ENCODE results near the gene DUSP10. TPM values are rescaled to one million over a fixed set of nuclear protein-coding genes. Genes with fewer than 3 reads are reported as not detected.

Gene DUSP10
- total RNA-seq, 2 donors from 2014 or later: 95.6 to 107 TPM

DNA sequence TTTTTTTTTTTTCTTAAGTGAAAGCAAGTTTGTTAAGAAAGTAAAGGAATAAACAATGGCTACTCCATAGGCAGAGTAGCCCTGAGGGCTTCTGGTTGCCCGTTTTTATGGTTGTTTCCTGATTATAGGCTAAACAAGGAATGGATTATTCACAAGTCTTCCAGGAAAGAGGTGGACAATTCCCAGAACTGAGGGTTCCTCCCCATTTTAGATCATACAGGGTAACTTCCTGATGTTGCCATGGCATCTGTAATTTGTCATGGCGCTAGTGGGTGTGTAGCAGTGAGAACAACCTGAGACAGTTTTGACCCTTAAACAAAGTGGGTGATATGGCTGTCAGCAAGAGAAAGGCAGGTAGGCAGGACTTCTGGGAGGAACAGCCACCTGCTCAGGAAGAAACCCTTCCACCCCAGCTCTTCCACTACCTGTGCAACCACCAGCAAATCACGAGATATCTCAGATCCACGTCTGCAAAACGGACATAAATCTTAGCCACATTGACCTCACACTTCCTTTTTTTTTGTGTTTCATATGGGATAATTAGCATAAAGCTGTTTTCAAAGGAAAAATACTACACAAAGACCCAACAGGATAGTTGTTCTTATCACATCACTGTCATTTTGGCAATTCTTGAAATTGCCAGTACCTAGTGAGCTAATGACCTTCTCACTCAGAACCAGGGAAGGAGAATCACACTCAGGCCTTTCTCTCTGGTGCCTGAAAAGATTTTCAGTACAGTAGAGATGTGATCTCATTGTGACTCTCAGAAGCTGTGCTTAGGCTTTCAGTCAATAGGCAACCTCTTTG is 34.8 kb upstream of the DUSP10 start:
- no peaks in the 10 kb centered on the region for H3K27me3 Mint-ChIP-seq
- H3K4me1 Mint-ChIP-seq: peaks cover 43% of the 10 kb centered on the region
- H3K4me3 Mint-ChIP-seq: peak overlapping the region; percentile 39
- H3K9me3 ChIP-seq (ENCODE audit: control insufficient read depth, low read length, poor library complexity, severe bottlenecking): no peaks in the 10 kb centered on the region
- DNase-seq (no peak), ATAC-seq (no peak)
- no peaks in the 10 kb centered on the region for H3K36me3 Mint-ChIP-seq (ENCODE audit: low read depth)
- peak overlapping the region; percentile 92 for H3K27ac Mint-ChIP-seq

DNA sequence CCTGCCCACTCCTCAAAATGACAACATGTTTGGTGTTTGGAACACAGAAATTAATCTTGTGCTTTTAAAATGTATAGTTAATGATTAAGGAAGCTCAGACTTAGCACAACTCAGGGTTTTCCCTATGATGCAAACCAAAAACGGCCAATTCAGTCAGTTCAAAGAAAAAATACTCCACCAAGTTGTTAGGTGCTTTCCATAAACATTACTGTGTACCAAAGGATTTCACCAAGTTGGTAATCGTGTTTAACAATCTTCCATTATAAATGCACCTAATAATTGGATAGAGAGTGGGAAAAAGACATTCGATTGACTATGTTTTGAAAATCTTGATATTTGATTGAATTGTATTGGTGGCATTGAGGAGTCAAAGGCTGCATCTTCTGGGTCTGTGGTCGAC is 33.3 kb upstream of the DUSP10 start:
- Mint-ChIP-seq H3K36me3 (ENCODE audit: low read depth) (no peaks in the 10 kb centered on the region), H3K27ac (peak overlapping the region; percentile 21), H3K27me3 (no peaks in the 10 kb centered on the region), H3K4me3 (no peak overlapping the region), H3K4me1 (peaks cover 38% of the 10 kb centered on the region)
- ATAC-seq: no peak
- H3K9me3 ChIP-seq (ENCODE audit: control insufficient read depth, low read length, poor library complexity, severe bottlenecking): no peaks in the 10 kb centered on the region
- DNase-seq: no peak

DNA sequence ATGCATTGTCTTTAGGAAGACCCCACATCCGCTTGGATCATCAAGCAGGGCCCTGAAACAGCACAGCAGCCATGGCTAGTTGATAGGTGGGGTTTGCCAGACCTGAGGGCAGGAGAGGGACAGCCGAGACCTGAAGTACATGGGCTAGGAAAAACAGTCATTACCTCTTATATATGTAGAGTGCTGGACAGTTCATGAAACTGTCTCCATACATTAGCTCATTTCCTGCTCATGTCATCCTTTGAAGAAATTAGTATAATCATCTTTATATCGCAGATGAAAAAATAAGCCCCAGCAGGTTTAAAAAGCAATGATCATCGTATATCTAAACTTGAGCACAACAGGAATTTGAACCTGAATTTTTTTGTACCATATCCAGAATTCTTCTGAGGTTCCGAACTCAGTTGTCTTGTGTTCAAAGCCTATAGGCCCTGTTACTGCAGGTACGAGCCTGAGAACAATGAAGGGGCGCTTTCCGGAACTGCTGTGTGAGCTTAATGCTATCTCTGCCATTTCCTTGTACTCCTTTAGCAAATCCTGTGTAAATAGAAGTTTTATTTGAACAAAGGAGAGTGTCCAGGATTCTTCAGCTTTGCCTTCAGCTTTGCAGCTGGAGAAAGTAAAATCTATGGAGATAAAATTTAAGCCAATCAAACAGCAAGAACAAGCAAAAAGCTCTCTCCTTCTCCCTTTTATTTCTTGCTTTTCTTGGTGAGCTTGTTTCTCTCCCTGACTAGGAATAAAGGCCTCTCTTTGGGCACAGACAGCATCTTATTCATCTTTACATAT is 32.4 kb upstream of the DUSP10 start:
- no peaks in the 10 kb centered on the region for H3K27me3 Mint-ChIP-seq
- H3K27ac Mint-ChIP-seq: peak overlapping the region; percentile 11
- no peaks in the 10 kb centered on the region for H3K36me3 Mint-ChIP-seq (ENCODE audit: low read depth)
- ATAC-seq (no peak), DNase-seq (no peak)
- H3K4me3 Mint-ChIP-seq: no peak overlapping the region
- H3K9me3 ChIP-seq (ENCODE audit: control insufficient read depth, low read length, poor library complexity, severe bottlenecking): no peaks in the 10 kb centered on the region
- peaks cover 28% of the 10 kb centered on the region for H3K4me1 Mint-ChIP-seq

DNA sequence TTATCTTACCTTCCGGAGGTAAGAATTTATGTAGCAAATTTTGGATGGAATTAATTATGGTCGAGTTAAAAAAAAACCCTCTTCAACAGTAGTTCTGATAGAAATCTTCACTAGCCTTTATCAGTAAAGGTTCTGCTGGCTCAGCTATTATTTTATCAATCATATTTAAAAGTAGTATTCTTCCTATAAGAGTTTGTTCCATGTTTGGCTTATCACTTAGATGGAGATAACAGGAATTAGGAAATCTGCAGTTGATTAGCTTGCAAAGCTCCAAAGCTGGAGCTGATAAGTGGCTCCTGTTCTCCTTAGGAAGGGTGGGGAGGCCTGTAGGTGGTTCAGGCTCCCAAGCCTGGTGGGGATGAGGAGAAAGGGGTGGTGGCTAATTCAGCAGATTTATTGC is 31.5 kb upstream of the DUSP10 start:
- H3K4me3 Mint-ChIP-seq: no peak overlapping the region

DNA sequence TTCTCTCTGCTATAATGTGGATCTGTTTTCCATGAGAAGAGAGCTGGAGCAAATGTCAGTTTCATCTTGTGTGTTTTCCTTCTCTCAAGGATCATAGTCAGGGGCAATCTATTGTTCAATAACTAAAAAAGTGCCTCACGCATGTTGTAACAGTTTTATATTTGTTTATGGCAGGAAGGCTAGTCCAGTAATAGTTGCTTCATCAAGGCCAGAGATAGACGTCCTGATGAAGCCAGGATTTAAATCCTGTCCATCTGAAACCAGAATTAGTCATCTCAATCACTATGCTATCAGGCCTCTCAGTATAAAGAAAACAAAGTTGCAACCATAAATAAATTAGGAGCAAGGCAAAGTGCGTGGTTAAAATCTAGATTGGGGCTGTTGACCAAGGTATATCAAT is 30.2 kb upstream of the DUSP10 start:
- Mint-ChIP-seq H3K4me3 (no peak overlapping the region), H3K36me3 (ENCODE audit: low read depth) (no peaks in the 10 kb centered on the region), H3K4me1 (peaks cover 13% of the 10 kb centered on the region), H3K27ac (peak overlapping the region; percentile 3), H3K27me3 (no peaks in the 10 kb centered on the region)
- DNase-seq (no peak), ATAC-seq (no peak)
- H3K9me3 ChIP-seq (ENCODE audit: control insufficient read depth, low read length, poor library complexity, severe bottlenecking): no peaks in the 10 kb centered on the region

More for the DNA sequence above, 31.5 kb upstream of the DUSP10 start:
- ATAC-seq (no peak), DNase-seq (no peak)
- peaks cover 24% of the 10 kb centered on the region for H3K4me1 Mint-ChIP-seq
- H3K27ac Mint-ChIP-seq: peak overlapping the region; percentile 29
- H3K36me3 Mint-ChIP-seq (ENCODE audit: low read depth): no peaks in the 10 kb centered on the region
- H3K9me3 ChIP-seq (ENCODE audit: control insufficient read depth, low read length, poor library complexity, severe bottlenecking): no peaks in the 10 kb centered on the region
- H3K27me3 Mint-ChIP-seq: no peaks in the 10 kb centered on the region

DNA sequence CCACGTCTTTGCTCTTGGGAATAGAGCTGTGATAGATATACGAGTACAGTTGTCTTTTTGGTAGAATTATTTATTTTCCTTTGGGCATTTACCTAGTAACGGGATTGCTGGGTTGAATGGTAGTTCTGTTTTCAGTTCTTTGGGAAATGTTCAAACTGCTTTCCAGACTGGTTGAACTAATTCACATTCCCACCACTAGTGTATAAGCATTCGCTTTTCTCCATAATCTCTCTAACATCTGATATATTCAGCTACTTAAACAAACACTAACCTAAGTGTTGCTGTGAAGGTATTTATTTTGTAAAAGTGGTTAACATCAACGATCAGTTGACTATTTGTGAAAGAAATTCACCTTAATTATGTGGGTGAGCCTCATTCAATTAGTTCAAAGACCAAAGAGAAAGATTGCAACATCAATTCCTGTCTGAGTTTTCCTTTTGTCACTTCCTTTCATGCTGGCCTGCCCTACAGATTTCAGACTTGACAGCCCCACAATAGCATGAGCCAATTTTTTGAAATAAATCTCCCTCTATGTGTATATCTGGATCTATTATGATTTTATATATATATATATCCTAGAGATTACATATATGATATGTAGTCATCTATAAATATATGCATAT is 26.7 kb upstream of the DUSP10 start:
- H3K9me3 ChIP-seq (ENCODE audit: control insufficient read depth, low read length, poor library complexity, severe bottlenecking): no peaks in the 10 kb centered on the region
- no peaks in the 10 kb centered on the region for H3K27me3 Mint-ChIP-seq

DNA sequence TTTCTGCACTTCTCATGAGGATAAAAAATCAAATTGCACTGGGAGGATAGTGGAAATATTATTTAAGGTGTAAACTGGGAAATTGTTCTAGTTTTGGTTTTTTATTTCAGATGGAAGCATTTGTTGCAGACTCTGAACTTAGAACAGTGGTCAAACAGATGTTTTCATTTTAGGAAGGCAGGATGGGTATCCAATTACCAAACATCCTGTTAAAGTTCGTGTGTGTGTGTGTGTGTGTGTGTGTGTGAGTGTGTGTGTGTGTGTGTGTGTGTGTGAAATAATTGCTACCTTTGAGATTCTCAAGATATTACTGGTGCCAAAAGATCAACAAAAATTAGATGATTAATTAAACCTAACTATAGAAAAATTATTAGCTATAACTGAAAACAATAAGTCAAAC is 24.3 kb upstream of the DUSP10 start:
- H3K27ac Mint-ChIP-seq: no peak overlapping the region
- no peaks in the 10 kb centered on the region for H3K27me3 Mint-ChIP-seq
- H3K4me3 Mint-ChIP-seq: no peak overlapping the region
- peaks cover 5% of the 10 kb centered on the region for H3K4me1 Mint-ChIP-seq
- no peak for DNase-seq
- H3K36me3 Mint-ChIP-seq (ENCODE audit: low read depth): no peaks in the 10 kb centered on the region
- no peaks in the 10 kb centered on the region for H3K9me3 ChIP-seq (ENCODE audit: control insufficient read depth, low read length, poor library complexity, severe bottlenecking)
- ATAC-seq: no peak

More for the DNA sequence above, 26.7 kb upstream of the DUSP10 start:
- Mint-ChIP-seq H3K4me3 (no peak overlapping the region), H3K27ac (no peak overlapping the region), H3K4me1 (peaks cover 5% of the 10 kb centered on the region), H3K36me3 (ENCODE audit: low read depth) (no peaks in the 10 kb centered on the region)
- ATAC-seq (no peak), DNase-seq (no peak)

DNA sequence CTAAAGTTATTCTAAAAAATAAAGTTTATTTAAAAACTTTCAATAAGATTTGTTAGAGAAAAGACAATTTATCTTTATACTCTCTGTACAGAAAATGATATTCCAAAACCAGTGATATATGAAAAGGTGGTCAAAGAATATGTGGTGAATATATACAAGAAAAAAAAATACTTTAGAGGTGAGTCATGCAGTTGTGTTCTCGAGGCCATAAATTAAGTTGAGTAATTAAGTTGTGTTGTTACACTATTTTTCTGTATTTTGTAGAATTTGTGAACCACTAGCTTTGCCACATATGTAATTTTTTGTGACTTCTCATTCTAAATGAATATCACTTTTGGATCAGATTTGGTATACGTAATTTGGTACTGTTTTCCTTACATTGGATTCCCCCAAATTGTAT is 23.6 kb upstream of the DUSP10 start:
- H3K9me3 ChIP-seq (ENCODE audit: control insufficient read depth, low read length, poor library complexity, severe bottlenecking): no peaks in the 10 kb centered on the region
- Mint-ChIP-seq H3K36me3 (ENCODE audit: low read depth) (no peaks in the 10 kb centered on the region), H3K4me1 (peaks cover 5% of the 10 kb centered on the region), H3K4me3 (no peak overlapping the region), H3K27ac (no peak overlapping the region), H3K27me3 (no peaks in the 10 kb centered on the region)
- DNase-seq (no peak), ATAC-seq (no peak)

DNA sequence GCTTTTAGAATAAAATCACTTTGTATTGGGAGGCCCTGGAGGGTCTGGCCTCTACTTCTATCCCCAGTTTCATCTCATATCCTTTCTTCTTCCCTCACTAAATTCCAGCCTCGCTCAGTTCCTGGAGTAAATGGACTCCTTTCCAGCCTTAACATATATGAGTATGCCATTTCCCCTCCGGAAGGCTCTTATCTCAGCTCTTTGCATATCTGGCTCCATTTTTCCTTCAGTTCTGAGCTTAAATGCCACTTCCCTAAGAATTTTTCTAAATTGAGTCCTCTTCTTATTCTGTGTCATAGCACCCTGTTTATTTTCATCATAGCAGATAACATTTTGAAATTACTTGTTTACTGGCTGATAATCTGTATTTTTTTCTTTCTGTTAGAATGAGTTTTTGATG is 20.2 kb upstream of the DUSP10 start:
- no peaks in the 10 kb centered on the region for H3K36me3 Mint-ChIP-seq (ENCODE audit: low read depth)
- ATAC-seq (no peak), DNase-seq (no peak)
- H3K27me3 Mint-ChIP-seq: no peaks in the 10 kb centered on the region
- peaks cover 8% of the 10 kb centered on the region for H3K4me1 Mint-ChIP-seq
- peak overlapping the region; percentile 45 for H3K27ac Mint-ChIP-seq
- H3K9me3 ChIP-seq (ENCODE audit: control insufficient read depth, low read length, poor library complexity, severe bottlenecking): no peaks in the 10 kb centered on the region
- H3K4me3 Mint-ChIP-seq: no peak overlapping the region

DNA sequence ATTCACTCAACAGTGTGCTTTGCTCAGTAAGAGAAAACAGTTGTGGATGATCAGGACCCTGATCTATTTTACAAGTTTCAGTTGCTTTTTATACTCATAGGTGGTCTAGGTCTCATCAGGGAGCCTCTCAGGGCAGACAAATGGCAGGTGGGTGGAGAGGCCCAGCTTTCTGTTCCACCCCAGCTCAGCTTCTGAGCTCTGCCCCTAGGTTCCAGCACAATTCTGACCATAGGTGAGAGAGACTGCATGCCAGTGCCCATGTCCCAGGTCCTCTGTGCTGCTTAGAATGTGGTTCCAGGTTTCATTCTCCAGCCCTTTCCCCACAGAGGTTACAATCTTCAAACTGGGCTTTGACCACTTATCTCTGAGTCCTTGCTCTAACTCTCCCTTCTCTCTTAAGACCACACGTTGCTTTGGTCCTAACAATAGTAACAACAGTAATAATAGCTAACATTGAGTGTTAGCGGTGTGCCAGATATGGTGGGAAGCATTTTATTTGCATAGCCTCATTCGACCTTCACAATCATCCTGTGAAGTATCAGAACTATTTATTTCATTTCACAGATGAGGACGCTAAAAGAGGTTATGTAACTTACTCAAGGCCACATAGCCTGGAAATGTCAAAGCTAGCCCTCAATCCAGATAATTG is 19.6 kb upstream of the DUSP10 start:
- no peaks in the 10 kb centered on the region for H3K9me3 ChIP-seq (ENCODE audit: control insufficient read depth, low read length, poor library complexity, severe bottlenecking)
- Mint-ChIP-seq H3K4me3 (no peak overlapping the region), H3K4me1 (peaks cover 8% of the 10 kb centered on the region), H3K27me3 (no peaks in the 10 kb centered on the region), H3K27ac (peak overlapping the region; percentile 45), H3K36me3 (ENCODE audit: low read depth) (no peaks in the 10 kb centered on the region)
- ATAC-seq (no peak), DNase-seq (no peak)

DNA sequence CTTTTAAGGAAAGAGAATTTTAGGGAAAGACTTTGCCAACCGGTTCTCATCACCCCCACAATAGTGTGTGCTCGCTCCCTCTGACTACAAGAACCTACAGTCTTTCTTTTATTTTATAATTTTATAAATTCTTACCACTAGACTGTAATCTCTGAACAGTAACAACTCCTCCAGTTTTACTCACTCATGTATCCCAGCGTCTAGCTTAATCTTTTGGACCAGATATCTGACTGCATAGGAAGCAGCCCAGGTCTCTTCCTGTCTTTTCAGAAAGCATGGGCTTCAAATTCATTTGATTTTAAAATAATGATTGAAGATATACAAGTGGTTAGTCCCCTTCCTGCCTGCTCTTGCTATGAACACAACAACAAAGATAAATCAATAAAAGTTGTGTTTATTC is 19.0 kb upstream of the DUSP10 start:
- DNase-seq: no peak
- H3K4me1 Mint-ChIP-seq: peaks cover 8% of the 10 kb centered on the region
- no peak for ATAC-seq
- peak overlapping the region; percentile 45 for H3K27ac Mint-ChIP-seq
- H3K27me3 Mint-ChIP-seq: no peaks in the 10 kb centered on the region
- H3K9me3 ChIP-seq (ENCODE audit: control insufficient read depth, low read length, poor library complexity, severe bottlenecking): no peaks in the 10 kb centered on the region
- H3K4me3 Mint-ChIP-seq: no peak overlapping the region
- no peaks in the 10 kb centered on the region for H3K36me3 Mint-ChIP-seq (ENCODE audit: low read depth)

DNA sequence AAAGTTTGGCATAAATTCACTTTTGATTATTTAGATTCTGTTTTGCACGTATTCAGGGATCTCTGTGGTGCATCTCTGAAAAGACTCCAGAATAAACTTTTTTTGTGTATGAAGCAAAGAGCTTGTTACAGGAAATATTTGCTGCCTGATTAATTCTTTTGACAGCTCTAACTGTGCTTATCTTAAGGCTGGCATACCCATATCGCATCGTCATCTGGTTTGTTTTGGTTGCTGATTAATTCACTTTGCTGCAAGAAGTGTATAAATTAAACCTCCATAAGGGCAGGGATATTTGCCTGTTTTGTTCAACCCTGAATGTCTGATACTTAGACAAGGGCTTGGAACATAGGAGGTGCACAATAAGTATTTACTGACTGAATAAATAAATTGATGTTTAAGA is 17.5 kb upstream of the DUSP10 start:
- DNase-seq (no peak), ATAC-seq (no peak)
- Mint-ChIP-seq H3K36me3 (ENCODE audit: low read depth) (peaks cover 5% of the 10 kb centered on the region), H3K4me1 (peaks cover 14% of the 10 kb centered on the region), H3K27me3 (no peaks in the 10 kb centered on the region), H3K4me3 (no peak overlapping the region), H3K27ac (peak overlapping the region; percentile 19)
- no peaks in the 10 kb centered on the region for H3K9me3 ChIP-seq (ENCODE audit: control insufficient read depth, low read length, poor library complexity, severe bottlenecking)

DNA sequence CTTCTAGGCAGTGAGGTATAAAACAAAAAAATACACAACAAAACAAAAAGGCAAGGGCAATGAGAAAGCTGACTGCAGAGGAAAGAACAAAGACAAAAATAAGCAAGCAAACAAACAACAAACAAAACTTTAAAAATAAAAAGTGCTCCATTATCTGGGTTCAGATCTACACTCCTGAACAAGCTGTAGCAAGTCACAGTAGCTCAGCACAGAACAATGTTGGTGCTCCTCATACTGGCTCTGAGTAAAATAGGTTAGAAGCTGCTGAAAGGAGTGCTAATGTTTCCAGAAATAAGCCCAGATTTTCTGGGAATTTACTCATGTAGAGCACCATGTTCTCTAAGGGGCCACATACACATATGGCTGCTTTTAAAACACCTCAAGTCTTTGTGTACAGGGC is 16.6 kb upstream of the DUSP10 start:
- DNase-seq (no peak), ATAC-seq (no peak)
- Mint-ChIP-seq H3K4me1 (peaks cover 23% of the 10 kb centered on the region), H3K36me3 (ENCODE audit: low read depth) (peaks cover 5% of the 10 kb centered on the region), H3K27ac (no peak overlapping the region), H3K27me3 (no peaks in the 10 kb centered on the region), H3K4me3 (no peak overlapping the region)
- H3K9me3 ChIP-seq (ENCODE audit: control insufficient read depth, low read length, poor library complexity, severe bottlenecking): no peaks in the 10 kb centered on the region
